Panc1 (cell line): ENCODE data around the gene SLC46A3. TPM values are rescaled to one million over a fixed set of nuclear protein-coding genes. Genes with fewer than 3 reads are reported as not detected.

Source experiments
- ATAC-seq: fragments of 200-7000 bp; cut with Tn5 transposase; 2 replicates; pipeline ENCODE4 v1.9.1; 2020; ENCODE audit warnings: mild to moderate bottlenecking, moderate library complexity
- BruUV-seq: library from RNA; stranded (reverse); fragments of 400-500 nt; replicated peaks from 2 replicates; lab custom pipeline; 2021; lab: Mats Ljungman, UMichigan
- CTCF ChIA-PET: fragments of 300-600 bp; sonication (Branson Sonifier 250); formaldehyde crosslinking; loops from one replicate; lab custom pipeline; 2022; ENCODE audit warnings: antibody characterized with exemption; lab: Charles Lee
- POLR2A ChIA-PET: fragments of 300-600 bp; sonication (Branson Sonifier 250); formaldehyde crosslinking; loops from one replicate; lab custom pipeline; 2022; ENCODE audit warnings: antibody characterized with exemption; lab: Charles Lee
- DNase-seq: peaks from one replicate; pipeline ENCODE4 v3.0.0-alpha.2; 2010; ENCODE audit warnings: low read depth, low spot score
- H3K27ac ChIP-seq: 2 replicates; pipeline ENCODE4 v1.5.1; 2011; ENCODE audit warnings: mild to moderate bottlenecking, low read length, inconsistent platforms
- H3K27me3 ChIP-seq: fragments of 200-500 bp; sonication (Bioruptor generic); 2 replicates; pipeline ENCODE4 v1.6.0; 2014; ENCODE audit warnings: low read length, inconsistent platforms; ENCODE audit not compliant: control insufficient read depth, insufficient read depth
- H3K36me3 ChIP-seq: fragments of 200-500 bp; sonication (Bioruptor generic); 2 replicates; pipeline ENCODE4 v1.5.1; 2014; ENCODE audit warnings: inconsistent platforms, mild to moderate bottlenecking, low read length, moderate library complexity; ENCODE audit not compliant: control insufficient read depth, insufficient read depth
- H3K4me1 ChIP-seq: 2 replicates; pipeline ENCODE4 v1.5.1; 2011; ENCODE audit warnings: inconsistent platforms, mild to moderate bottlenecking, low read length, moderate library complexity; ENCODE audit not compliant: control insufficient read depth, insufficient read depth
- H3K4me3 ChIP-seq, 2 experiments: 2 replicates each; pipeline ENCODE4 v1.5.1; 2011 to 2012; ENCODE audit warnings: low read depth in 2 of 2, low read length in 2 of 2, mild to moderate bottlenecking in 2 of 2, inconsistent platforms in 1 of 2, moderate library complexity in 1 of 2
- H3K9me3 ChIP-seq: fragments of 200-500 bp; sonication (Bioruptor generic); 2 replicates; pipeline ENCODE4 v1.5.1; 2014; ENCODE audit warnings: low read depth, mild to moderate bottlenecking, inconsistent platforms, low read length, moderate library complexity; ENCODE audit not compliant: control insufficient read depth, insufficient read depth
- CTCF ChIP-seq: fragments of 450-650 bp; IDR thresholded peaks from 2 replicates; pipeline ENCODE4 v1.5.1; 2017; ENCODE audit warnings: mild to moderate bottlenecking
- POLR2AphosphoS5 ChIP-seq: IDR thresholded peaks from 2 replicates; pipeline ENCODE4 v1.6.1; 2012; ENCODE audit warnings: mild to moderate bottlenecking, low read depth, low read length, moderate library complexity
- SIN3A ChIP-seq: IDR thresholded peaks from 2 replicates; pipeline ENCODE4 v1.6.1; 2012; ENCODE audit warnings: low read depth, mild to moderate bottlenecking, low read length, moderate library complexity, borderline replicate concordance; ENCODE audit not compliant: insufficient read depth
- TCF7L2 ChIP-seq: IDR thresholded peaks from 2 replicates; pipeline ENCODE4 v1.6.1; 2011; ENCODE audit warnings: mild to moderate bottlenecking, low read depth, low read length, inconsistent platforms
- in situ Hi-C: cut with HindIII; loops from 2 replicates; pipeline ENCODE4 v1.10.0; 2016; ENCODE audit warnings: low sequenced_read_pairs, low pct_unique_long_range_greater_than_20kb
- intact Hi-C: fragments of 100-400 bp; cut with micrococcal nuclease; formaldehyde crosslinking; loops from one replicate; pipeline ENCODE4 v1.10.0; 2022; ENCODE audit not compliant: unreplicated experiment
- total RNA-seq: library from RNA; stranded (reverse); gene quantifications from one replicate; pipeline ENCODE4 v1.2.1, GENCODE V29; 2021; ENCODE audit not compliant: unreplicated experiment
- TF ChIP-seq, protein P1 (sequence below), 2 experiments: IDR thresholded peaks; 2 replicates each; pipeline ENCODE4 v1.6.1; 2011 to 2012; ENCODE audit warnings: low read depth in 2 of 2, control low read depth in 1 of 2, low read length in 1 of 2, mild to moderate bottlenecking in 1 of 2, moderate library complexity in 1 of 2; ENCODE audit not compliant: insufficient read depth in 1 of 2

Gene SLC46A3
- total RNA-seq, 1 experiment from 2014 or later: 5.5 TPM

DNA sequence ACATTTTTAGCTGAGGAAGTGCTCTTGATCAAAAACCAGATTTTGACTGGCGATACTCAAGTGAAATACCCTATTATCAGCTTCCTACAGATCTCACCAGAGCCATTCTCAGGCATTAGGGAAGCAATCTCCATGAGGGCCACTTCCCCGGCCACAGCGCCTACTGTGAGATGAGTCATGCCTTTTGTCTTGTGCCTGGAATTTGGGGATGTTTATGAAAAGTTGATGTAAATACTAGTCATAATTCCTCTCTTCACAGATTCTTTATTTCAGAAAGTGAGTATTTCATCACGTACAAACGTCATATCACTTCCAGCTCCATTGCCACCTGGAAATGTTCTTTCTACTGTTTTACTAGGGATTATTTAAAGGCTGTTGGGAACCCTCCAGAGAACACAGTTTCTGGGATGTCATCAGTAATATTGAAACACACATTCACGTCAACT lies 25.3 kb upstream of the SLC46A3 start:
- in situ Hi-C loops: no loop called here
- DNase-seq (no peak), ATAC-seq (no peak)
- ChIA-PET POLR2A (no interaction called here), CTCF (no interaction called here)
- Histone ChIP-seq H3K27me3 (no peaks in the 10 kb centered on the region), H3K27ac (no peak overlapping the region), H3K9me3 (no peaks in the 10 kb centered on the region), H3K4me3 (no peak overlapping the region), H3K36me3 (no peaks in the 10 kb centered on the region), H3K4me1 (no peaks in the 10 kb centered on the region)
- BruUV-seq: no TSS peak
- intact Hi-C loops: no loop called here
- no peak for TF ChIP-seq TCF7L2
- no peak for TF ChIP-seq POLR2AphosphoS5
- no peak for TF ChIP-seq CTCF
- TF ChIP-seq SIN3A: no peak
- TF ChIP-seq, protein P1, sequence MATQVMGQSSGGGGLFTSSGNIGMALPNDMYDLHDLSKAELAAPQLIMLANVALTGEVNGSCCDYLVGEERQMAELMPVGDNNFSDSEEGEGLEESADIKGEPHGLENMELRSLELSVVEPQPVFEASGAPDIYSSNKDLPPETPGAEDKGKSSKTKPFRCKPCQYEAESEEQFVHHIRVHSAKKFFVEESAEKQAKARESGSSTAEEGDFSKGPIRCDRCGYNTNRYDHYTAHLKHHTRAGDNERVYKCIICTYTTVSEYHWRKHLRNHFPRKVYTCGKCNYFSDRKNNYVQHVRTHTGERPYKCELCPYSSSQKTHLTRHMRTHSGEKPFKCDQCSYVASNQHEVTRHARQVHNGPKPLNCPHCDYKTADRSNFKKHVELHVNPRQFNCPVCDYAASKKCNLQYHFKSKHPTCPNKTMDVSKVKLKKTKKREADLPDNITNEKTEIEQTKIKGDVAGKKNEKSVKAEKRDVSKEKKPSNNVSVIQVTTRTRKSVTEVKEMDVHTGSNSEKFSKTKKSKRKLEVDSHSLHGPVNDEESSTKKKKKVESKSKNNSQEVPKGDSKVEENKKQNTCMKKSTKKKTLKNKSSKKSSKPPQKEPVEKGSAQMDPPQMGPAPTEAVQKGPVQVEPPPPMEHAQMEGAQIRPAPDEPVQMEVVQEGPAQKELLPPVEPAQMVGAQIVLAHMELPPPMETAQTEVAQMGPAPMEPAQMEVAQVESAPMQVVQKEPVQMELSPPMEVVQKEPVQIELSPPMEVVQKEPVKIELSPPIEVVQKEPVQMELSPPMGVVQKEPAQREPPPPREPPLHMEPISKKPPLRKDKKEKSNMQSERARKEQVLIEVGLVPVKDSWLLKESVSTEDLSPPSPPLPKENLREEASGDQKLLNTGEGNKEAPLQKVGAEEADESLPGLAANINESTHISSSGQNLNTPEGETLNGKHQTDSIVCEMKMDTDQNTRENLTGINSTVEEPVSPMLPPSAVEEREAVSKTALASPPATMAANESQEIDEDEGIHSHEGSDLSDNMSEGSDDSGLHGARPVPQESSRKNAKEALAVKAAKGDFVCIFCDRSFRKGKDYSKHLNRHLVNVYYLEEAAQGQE (IDR thresholded peaks at IDR 0.05; ENCODE audit: insufficient read depth in 1 of 2, low read depth in 2 of 2, low read length in 1 of 2): no peak

DNA sequence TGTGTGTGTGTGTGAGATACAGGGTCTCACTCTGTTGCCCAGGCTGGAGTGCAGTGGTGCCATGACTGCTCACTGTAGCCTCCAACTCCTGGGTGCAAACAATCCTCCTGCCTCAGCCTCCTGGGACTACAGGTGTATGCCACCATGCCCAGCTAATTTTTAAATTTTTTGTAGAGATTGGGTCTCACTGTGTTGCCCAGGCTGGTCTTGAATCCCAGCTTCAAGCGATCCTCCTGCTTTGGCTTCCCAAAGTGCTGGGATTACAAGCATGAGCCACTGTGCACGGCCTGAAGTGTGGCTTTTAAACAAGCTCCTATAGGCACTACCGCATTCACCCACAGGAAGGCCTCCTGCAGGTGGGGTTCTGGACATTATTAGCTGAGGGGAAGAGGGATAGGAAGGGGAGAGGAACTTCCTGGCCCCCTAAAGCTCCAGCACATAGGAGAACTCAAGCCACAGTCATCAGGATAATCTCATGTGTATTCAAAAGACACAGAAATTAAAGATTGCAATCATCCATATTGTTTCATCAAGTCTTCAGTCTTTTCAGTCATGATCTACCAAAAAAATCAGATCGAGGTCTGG lies 24.8 kb upstream of the SLC46A3 start:
- H3K27me3 ChIP-seq: no peaks in the 10 kb centered on the region
- ChIA-PET CTCF (no interaction called here), POLR2A (no interaction called here)
- DNase-seq (no peak), ATAC-seq (no peak)
- BruUV-seq: no TSS peak
- H3K9me3 ChIP-seq: no peaks in the 10 kb centered on the region
- no peaks in the 10 kb centered on the region for H3K36me3 ChIP-seq
- in situ Hi-C loops (no loop called here), intact Hi-C loops (no loop called here)
- H3K4me3 ChIP-seq: no peak overlapping the region
- no peaks in the 10 kb centered on the region for H3K4me1 ChIP-seq
- no peak overlapping the region for H3K27ac ChIP-seq
- no peak for TF ChIP-seq CTCF
- TF ChIP-seq SIN3A: no peak
